Type B pancreatic cell (in vitro differentiated cells): Measurements from ENCODE around the gene FAXC. TPM values are rescaled to one million over a fixed set of nuclear protein-coding genes. Genes with fewer than 3 reads are reported as not detected.
"Not testable (repeated sequence)": the region's sequence is repeated elsewhere in the genome, so short reads cannot be mapped to it uniquely, and the experiment has no call there.

ENCODE experiments used
- DNase-seq: peaks from one replicate; pipeline ENCODE4 v3.0.0; 2021; ENCODE audit warnings: mixed read lengths; ENCODE audit not compliant: unreplicated experiment; ENCODE audit errors: extremely low spot score
- H3K27ac Mint-ChIP-seq: 2 replicates; pipeline ENCODE4 v1.8.0; 2021; ENCODE audit warnings: mild to moderate bottlenecking, mixed read lengths
- H3K27me3 Mint-ChIP-seq: 2 replicates; pipeline ENCODE4 v1.8.0; 2021; ENCODE audit warnings: mixed read lengths
- H3K36me3 Mint-ChIP-seq: 2 replicates; pipeline ENCODE4 v1.8.0; 2021; ENCODE audit warnings: mixed read lengths
- H3K4me1 Mint-ChIP-seq: one replicate; pipeline ENCODE4 v1.8.0; 2021; ENCODE audit warnings: mixed read lengths; ENCODE audit not compliant: unreplicated experiment
- H3K4me3 Mint-ChIP-seq: 2 replicates; pipeline ENCODE4 v1.8.0; 2021; ENCODE audit warnings: mild to moderate bottlenecking, mixed read lengths
- H3K9me3 Mint-ChIP-seq: 2 replicates; pipeline ENCODE4 v1.8.0; 2021; ENCODE audit warnings: mixed read lengths
- CTCF ChIP-seq: fragments of 200-600 bp; sonication (generic); conservative IDR thresholded peaks from 2 replicates; pipeline ENCODE4 v1.5.0; 2021; ENCODE audit warnings: antibody characterized with exemption, mild to moderate bottlenecking
- total RNA-seq: library from RNA; stranded (reverse); gene quantifications from 2 replicates; pipeline ENCODE4 v1.2.1, GENCODE V29; 2021; ENCODE audit warnings: low replicate concordance

Gene FAXC
- total RNA-seq, 1 donor from 2014 or later = 12.5 TPM

DNA sequence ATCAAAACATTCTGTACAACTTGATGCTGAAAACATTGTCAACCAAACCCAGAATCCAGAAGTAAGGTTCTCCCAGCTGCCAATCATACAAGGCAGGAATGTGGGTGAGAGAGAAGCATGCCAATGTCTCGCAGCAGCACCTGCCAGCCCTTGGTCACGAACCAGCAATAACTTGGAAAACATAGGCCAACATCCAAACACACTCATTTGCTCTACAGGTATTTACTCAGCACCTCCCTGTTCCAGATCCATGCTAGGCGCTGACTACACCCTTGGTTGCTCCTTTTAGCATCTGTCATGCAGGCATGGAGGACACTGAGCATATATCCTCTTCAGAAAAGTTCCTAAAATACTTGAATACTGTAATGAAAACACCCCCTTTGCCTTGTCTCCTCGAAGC is 63.6 kb downstream of the FAXC start:
- Mint-ChIP-seq H3K4me1 (peaks cover 5% of the 10 kb centered on the region), H3K4me3 (no peak overlapping the region), H3K27me3 (no peaks in the 10 kb centered on the region), H3K9me3 (no peaks in the 10 kb centered on the region), H3K36me3 (peaks cover 7% of the 10 kb centered on the region), H3K27ac (no peak overlapping the region)
- TF ChIP-seq CTCF = no peak
- DNase-seq = no peak

DNA sequence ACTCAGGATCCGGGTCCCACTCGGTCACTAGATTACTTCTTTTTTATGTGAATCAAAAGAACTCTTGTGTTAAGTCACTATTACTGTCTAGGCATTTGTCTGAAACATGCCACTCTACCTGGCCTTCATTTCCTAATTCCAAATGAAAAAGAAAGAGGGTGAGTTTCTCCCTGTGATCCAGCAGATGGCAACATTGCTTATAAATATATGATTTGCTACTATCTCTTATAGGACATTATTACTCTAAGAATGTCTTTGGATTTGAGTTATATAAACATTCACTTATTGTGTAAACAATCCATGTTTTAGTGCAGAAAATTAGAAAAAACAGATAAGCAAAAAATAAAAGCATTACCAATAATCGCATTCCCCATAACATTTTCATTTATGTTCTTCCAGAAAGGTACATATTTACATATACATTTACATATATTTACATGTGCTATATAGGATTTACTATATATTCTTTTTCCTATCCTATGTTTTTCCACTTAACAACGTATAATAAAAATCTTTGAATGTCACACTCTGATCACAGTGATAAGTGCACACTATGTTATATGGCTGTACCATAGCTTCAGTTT is 66.9 kb downstream of the FAXC start:
- peaks cover 3% of the 10 kb centered on the region for H3K4me1 Mint-ChIP-seq
- no peak for DNase-seq
- no peaks in the 10 kb centered on the region for H3K36me3 Mint-ChIP-seq
- no peaks in the 10 kb centered on the region for H3K9me3 Mint-ChIP-seq
- H3K27ac Mint-ChIP-seq = no peak overlapping the region
- H3K4me3 Mint-ChIP-seq = no peak overlapping the region
- H3K27me3 Mint-ChIP-seq = no peaks in the 10 kb centered on the region
- peak; percentile 76 for TF ChIP-seq CTCF

- no peak overlapping the region for H3K4me3 Mint-ChIP-seq
- no peaks in the 10 kb centered on the region for H3K4me1 Mint-ChIP-seq
- no peak for DNase-seq
Measured at GRCh38 chr6:99276747-99277146, 72.7 kb downstream of the FAXC start.

GRCh38 chr6:99270826-99271225 is 78.6 kb downstream of the FAXC start:
- Mint-ChIP-seq H3K27ac (no peak overlapping the region), H3K4me1 (peaks cover 7% of the 10 kb centered on the region), H3K9me3 (peaks cover 4% of the 10 kb centered on the region), H3K36me3 (no peaks in the 10 kb centered on the region), H3K4me3 (no peak overlapping the region), H3K27me3 (no peaks in the 10 kb centered on the region)
- no peak for DNase-seq
- TF ChIP-seq CTCF = no peak

More at GRCh38 chr6:99276747-99277146, 72.7 kb downstream of the FAXC start:
- Mint-ChIP-seq H3K9me3 (no peaks in the 10 kb centered on the region), H3K27me3 (no peaks in the 10 kb centered on the region), H3K36me3 (no peaks in the 10 kb centered on the region), H3K27ac (no peak overlapping the region)
- TF ChIP-seq CTCF = no peak

GRCh38 chr6:99270030-99270429 is 79.4 kb downstream of the FAXC start:
- TF ChIP-seq CTCF = no peak
- Mint-ChIP-seq H3K4me3 (no peak overlapping the region), H3K36me3 (no peaks in the 10 kb centered on the region), H3K4me1 (peaks cover 7% of the 10 kb centered on the region), H3K27ac (no peak overlapping the region), H3K9me3 (peaks cover 4% of the 10 kb centered on the region), H3K27me3 (no peaks in the 10 kb centered on the region)
- no peak for DNase-seq

GRCh38 chr6:99269207-99269606 is 80.3 kb downstream of the FAXC start:
- peaks cover 7% of the 10 kb centered on the region for H3K4me1 Mint-ChIP-seq
- DNase-seq = no peak
- no peak overlapping the region for H3K4me3 Mint-ChIP-seq
- peaks cover 4% of the 10 kb centered on the region for H3K9me3 Mint-ChIP-seq
- no peak overlapping the region for H3K27ac Mint-ChIP-seq
- H3K27me3 Mint-ChIP-seq = no peaks in the 10 kb centered on the region
- no peaks in the 10 kb centered on the region for H3K36me3 Mint-ChIP-seq
- no peak for TF ChIP-seq CTCF

- not testable (repeated sequence) for DNase-seq, H3K4me3 Mint-ChIP-seq, H3K27ac Mint-ChIP-seq, H3K4me1 Mint-ChIP-seq, H3K27me3 Mint-ChIP-seq, H3K36me3 Mint-ChIP-seq, H3K9me3 Mint-ChIP-seq
Measured at GRCh38 chr6:99266996-99267395, 82.5 kb downstream of the FAXC start.

DNA sequence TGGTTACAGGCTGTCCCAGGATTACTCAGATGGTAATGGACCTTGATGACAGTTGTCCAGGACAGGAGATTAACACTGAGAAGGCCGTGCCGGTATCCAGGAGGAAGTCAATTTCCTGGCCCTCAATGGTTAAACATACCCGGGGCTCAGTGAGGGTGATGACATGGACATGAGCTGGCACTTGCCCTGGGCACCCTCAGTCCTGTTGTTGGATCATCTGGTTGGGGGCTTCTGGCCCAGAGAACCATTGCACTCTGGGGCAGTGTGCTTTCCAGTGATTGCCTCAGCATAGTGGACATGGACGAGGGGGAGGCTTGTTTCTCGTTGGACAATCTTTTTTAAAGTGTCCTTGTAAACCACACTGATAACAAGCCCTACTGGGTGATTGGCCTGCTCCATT is 84.0 kb downstream of the FAXC start:
- H3K27ac Mint-ChIP-seq, DNase-seq, H3K36me3 Mint-ChIP-seq, H3K9me3 Mint-ChIP-seq, H3K4me3 Mint-ChIP-seq, H3K4me1 Mint-ChIP-seq, H3K27me3 Mint-ChIP-seq: not testable (repeated sequence)
